ENCODE results near the gene PTPRH. TPM values are rescaled to one million over a fixed set of nuclear protein-coding genes. Genes with fewer than 3 reads are reported as not detected.

The PTPRH gene
- total and polyA plus RNA-seq, 10 donors = 6.5 to 97.9 (median 48.9) TPM

DNA sequence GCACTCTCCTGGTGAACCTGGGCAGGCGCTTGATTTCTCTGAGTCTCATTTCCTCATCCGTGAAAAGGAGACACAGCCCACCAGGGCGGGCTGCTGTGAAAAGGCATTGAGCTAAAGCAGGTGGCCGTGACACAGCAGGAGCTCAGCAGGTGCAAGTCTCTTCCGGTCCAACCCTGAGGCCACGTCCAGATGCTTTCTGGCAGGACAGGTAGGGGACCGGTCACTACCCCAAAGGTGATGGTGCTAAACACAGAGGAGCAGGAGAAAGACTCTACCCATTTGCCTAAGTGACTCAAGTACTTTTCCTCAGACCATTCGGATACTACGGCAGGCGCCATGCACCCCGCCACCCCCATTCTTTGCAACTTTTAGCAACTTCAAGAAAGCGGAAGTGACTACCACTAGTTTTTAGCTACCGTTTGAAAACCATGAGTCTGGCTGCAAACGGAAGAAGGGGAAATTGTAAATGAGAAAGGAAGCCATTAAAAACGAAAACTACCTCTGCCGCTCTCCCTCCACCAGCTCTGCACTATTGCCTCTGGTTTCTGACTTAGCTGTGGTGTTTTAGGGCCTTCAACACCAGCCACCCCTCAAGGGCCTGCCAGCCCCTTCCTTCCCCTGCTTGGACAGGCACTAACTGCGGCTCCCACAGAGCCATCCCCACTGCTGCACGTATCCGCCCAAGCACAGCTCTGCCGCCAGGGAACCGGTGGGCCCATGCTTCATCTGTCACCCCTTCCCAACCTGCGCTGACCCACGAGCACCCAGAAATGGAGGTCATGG lies 44.7 kb upstream of the PTPRH start:
- Histone ChIP-seq H3K27me3 (replicated peaks in 1 of 7) (no peaks in the 10 kb centered on the region), H3K4me1 (peaks cover 68 to 91% (median 89%) of the 10 kb centered on the region in 6 donors), H3K36me3 (peaks cover 0 to 15% (median 0%) of the 10 kb centered on the region in 6 donors), H3K9me3 (no peaks in the 10 kb centered on the region), H3K4me3 (peak overlapping the region; percentile 22 to 96 (median 90)), H3K27ac (peak overlapping the region; percentile 84 to 98 (median 96))
- intact Hi-C loops (cut with DNase I; ENCODE audit: low total_unique reads) = loop anchor here (10.0 kb wide), 1 partner anchor 69 kb away; the partner anchor contains the start of gene SYT5
- peak; percentile 60 to 76 (median 61) for TF ChIP-seq POLR2AphosphoS5 (IDR thresholded peaks at IDR 0.05)
- no peak for TF ChIP-seq POLR2A (IDR thresholded peaks at IDR 0.05)
- TF ChIP-seq, protein P1, sequence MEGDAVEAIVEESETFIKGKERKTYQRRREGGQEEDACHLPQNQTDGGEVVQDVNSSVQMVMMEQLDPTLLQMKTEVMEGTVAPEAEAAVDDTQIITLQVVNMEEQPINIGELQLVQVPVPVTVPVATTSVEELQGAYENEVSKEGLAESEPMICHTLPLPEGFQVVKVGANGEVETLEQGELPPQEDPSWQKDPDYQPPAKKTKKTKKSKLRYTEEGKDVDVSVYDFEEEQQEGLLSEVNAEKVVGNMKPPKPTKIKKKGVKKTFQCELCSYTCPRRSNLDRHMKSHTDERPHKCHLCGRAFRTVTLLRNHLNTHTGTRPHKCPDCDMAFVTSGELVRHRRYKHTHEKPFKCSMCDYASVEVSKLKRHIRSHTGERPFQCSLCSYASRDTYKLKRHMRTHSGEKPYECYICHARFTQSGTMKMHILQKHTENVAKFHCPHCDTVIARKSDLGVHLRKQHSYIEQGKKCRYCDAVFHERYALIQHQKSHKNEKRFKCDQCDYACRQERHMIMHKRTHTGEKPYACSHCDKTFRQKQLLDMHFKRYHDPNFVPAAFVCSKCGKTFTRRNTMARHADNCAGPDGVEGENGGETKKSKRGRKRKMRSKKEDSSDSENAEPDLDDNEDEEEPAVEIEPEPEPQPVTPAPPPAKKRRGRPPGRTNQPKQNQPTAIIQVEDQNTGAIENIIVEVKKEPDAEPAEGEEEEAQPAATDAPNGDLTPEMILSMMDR (IDR thresholded peaks at IDR 0.05 in 8 of 11, conservative IDR thresholded peaks at IDR 0.05 in 3 of 11) = peak in 2 of 11 experiments; percentile 9 to 30
- peak; percentile 94 for DNase-seq
- 5 to 23% (median 11%) methylated on average over 20 to 23 of the region's 23 CpGs for WGBS, 5 donors

DNA sequence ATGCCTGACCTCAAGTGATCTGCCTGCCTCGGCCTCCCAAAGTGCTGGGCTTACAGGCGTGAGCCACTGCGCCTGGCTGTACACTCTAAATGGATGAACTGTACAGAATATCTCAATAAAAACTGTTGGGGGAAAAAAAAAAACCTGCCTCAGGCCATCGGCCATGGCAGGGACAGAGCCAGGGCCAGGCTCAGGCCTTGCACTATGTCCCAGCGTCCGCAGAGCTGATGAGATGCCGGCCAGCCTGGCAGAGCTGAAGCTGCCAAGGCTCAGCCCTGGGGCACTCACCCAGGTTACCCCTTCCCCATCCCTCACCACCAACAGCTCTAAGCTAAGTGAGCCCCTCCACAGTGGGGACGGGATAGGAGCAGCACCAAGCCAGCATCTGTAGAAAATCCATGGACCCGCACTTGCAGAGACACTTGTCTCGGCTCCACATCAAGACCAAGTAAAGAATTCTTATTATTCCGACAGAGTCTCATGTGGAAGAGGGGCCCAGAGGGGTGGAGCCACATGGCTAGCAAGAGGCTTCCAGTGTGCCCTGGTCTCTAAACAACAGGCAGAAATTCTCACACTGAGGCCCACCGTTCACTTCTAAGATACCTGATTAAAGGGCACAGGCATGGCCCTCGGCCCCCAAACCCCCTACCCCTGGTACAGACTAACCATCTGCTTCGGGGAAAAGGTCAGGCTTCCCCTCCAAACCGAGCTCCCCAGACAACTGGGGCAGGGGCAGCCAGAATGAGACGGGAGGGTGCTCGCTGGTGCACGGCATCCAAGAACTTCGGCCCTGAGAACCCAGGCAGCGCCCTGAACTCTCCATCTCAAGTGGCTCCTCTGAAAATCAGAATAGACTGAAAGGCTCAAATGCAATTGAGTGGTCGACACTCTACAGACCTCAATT lies 43.7 kb upstream of the PTPRH start:
- H3K27ac ChIP-seq = peak overlapping the region; percentile 84 to 98 (median 96)
- WGBS, 5 donors = 58 to 70% (median 61%) methylated on average over 21 of the region's 21 CpGs
- TF ChIP-seq POLR2A (IDR thresholded peaks at IDR 0.05) (no peak), POLR2AphosphoS5 (IDR thresholded peaks at IDR 0.05) (no peak)
- TF ChIP-seq, protein P1 (IDR thresholded peaks at IDR 0.05 in 8 of 11, conservative IDR thresholded peaks at IDR 0.05 in 3 of 11) = no peak
- intact Hi-C loops (cut with DNase I; ENCODE audit: low total_unique reads) = loop anchor here (10.0 kb wide), 1 partner anchor 68 kb away; the partner anchor contains the start of gene SYT5
- H3K27me3 ChIP-seq (replicated peaks in 1 of 7) = no peaks in the 10 kb centered on the region
- DNase-seq = peak; percentile 75
- H3K4me1 ChIP-seq = peaks cover 68 to 100% (median 98%) of the 10 kb centered on the region in 6 donors
- no peaks in the 10 kb centered on the region for H3K9me3 ChIP-seq
- peaks cover 0 to 23% (median 0%) of the 10 kb centered on the region in 6 donors for H3K36me3 ChIP-seq
- peak overlapping the region in 7 of 8 donors; percentile 43 to 96 (median 91) for H3K4me3 ChIP-seq

DNA sequence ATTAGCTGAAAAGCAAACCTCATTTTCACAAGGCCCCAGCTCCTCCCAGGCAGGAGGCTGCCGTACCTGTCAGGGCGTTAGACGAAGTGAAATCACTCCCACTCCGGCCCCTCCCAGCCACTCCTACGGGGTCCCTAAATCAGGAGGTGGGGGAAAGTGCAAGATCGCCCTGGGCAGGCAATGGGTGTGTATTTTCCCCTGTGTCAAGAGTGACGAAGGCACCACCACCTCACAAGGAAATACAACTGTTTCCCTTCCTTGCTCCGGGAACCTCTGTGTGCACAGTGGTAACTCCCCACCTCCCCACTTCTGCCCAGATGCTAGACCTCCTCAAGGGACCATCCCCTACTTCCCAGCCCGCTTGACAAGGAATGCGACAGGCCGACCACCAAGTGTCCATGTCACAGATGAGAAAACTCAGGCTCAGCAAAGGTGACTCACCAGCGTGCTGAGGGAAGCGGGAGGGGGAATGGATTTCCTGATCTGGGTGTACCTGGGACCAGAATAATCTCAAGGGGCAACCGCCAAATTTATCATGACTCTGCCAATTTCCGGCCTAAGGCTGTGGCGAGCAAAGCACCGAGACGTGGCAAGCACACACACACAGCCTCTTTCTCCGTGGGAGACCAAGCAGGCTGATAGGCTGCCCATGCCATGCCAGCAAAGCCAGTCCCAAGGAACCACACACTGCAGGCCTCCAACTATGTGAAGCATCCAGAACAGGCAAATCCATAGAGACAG lies 42.2 kb upstream of the PTPRH start:
- peak; percentile 77 for DNase-seq
- Histone ChIP-seq H3K27me3 (replicated peaks in 1 of 7) (no peaks in the 10 kb centered on the region), H3K4me1 (peaks cover 59 to 100% (median 99%) of the 10 kb centered on the region in 6 donors), H3K36me3 (peaks cover 0 to 38% (median 8%) of the 10 kb centered on the region in 6 donors), H3K27ac (peak overlapping the region in 7 of 8 donors; percentile 42 to 98 (median 96)), H3K4me3 (peak overlapping the region in 2 of 8 donors; percentile 12 to 96), H3K9me3 (no peaks in the 10 kb centered on the region)
- TF ChIP-seq POLR2AphosphoS5 (IDR thresholded peaks at IDR 0.05) = peak in 2 of 3 donors; percentile 41 to 61
- TF ChIP-seq, protein P1 (IDR thresholded peaks at IDR 0.05 in 8 of 11, conservative IDR thresholded peaks at IDR 0.05 in 3 of 11) = no peak
- intact Hi-C loops (cut with DNase I; ENCODE audit: low total_unique reads) = loop anchor here (10.0 kb wide), 1 partner anchor 67 kb away; the partner anchor contains the start of gene SYT5
- WGBS, 5 donors = 19 to 34% (median 29%) methylated on average over 19 of the region's 19 CpGs

Data from spleen (tissue), 11 donors.